IMR-90 (cell line): ENCODE data around the gene OTULINL. TPM values are rescaled to one million over a fixed set of nuclear protein-coding genes. Genes with fewer than 3 reads are reported as not detected.

ENCODE experiments used
- ATAC-seq: fragments of 200-7000 bp; cut with Tn5 transposase; 2 replicates; pipeline ENCODE4 v1.9.1; 2020; ENCODE audit warnings: low read depth, mild to moderate bottlenecking, moderate library complexity
- BruUV-seq: library from RNA; stranded (reverse); fragments of 400-500 nt; replicated peaks from 2 replicates; lab custom pipeline; 2021; lab: Mats Ljungman, UMichigan
- CTCF ChIA-PET: fragments of 300-600 bp; formaldehyde crosslinking; extraction: SDS; loops from one replicate; lab custom pipeline; 2021; ENCODE audit warnings: antibody characterized with exemption; lab: Yijun Ruan, JAX
- POLR2A ChIA-PET: fragments of 300-600 bp; sonication (Branson Sonifier 250); formaldehyde crosslinking; loops from one replicate; lab custom pipeline; 2022; ENCODE audit warnings: antibody characterized with exemption; ENCODE audit not compliant: unreplicated experiment; lab: Charles Lee
- DNase-seq: peaks from one replicate; pipeline ENCODE4 v3.0.0; 2013
- H2AFZ ChIP-seq: replicated peaks from 2 replicates; pipeline ENCODE3; 2013; ENCODE audit warnings: low read length, mild to moderate bottlenecking; ENCODE audit not compliant: poor library complexity
- H2AK5ac ChIP-seq: 2 replicates; pipeline ENCODE4 v1.6.1; 2013; ENCODE audit warnings: low read depth, low read length, inconsistent platforms
- H2AK9ac ChIP-seq: replicated peaks from 2 replicates; pipeline ENCODE3; 2013; ENCODE audit warnings: mild to moderate bottlenecking, low read depth, low read length, moderate library complexity; ENCODE audit not compliant: poor library complexity
- H2BK120ac ChIP-seq: 2 replicates; pipeline ENCODE4 v1.6.1; 2013; ENCODE audit warnings: low read depth, low read length, inconsistent platforms
- H2BK15ac ChIP-seq: 3 replicates; pipeline ENCODE4 v1.6.1; 2013; ENCODE audit warnings: low read depth, low read length, inconsistent platforms
- H2BK20ac ChIP-seq: 2 replicates; pipeline ENCODE4 v1.6.1; 2013; ENCODE audit warnings: low read depth, mild to moderate bottlenecking, inconsistent platforms, low read length, moderate library complexity
- H2BK5ac ChIP-seq: 2 replicates; pipeline ENCODE4 v1.6.1; 2013; ENCODE audit warnings: mild to moderate bottlenecking, low read depth, low read length, inconsistent platforms; ENCODE audit not compliant: poor library complexity, severe bottlenecking
- H3K14ac ChIP-seq: replicated peaks from 2 replicates; pipeline ENCODE4 v1.6.1; 2013; ENCODE audit warnings: low read depth, low read length, inconsistent platforms
- H3K18ac ChIP-seq: 2 replicates; pipeline ENCODE4 v1.6.1; 2013; ENCODE audit warnings: low read depth, low read length, control low read depth
- H3K23ac ChIP-seq: 2 replicates; pipeline ENCODE4 v1.6.1; 2013; ENCODE audit warnings: low read depth, low read length, inconsistent platforms
- H3K27ac ChIP-seq: 2 replicates; pipeline ENCODE4 v1.5.1; 2013; ENCODE audit warnings: mild to moderate bottlenecking, control low read depth, low read length; ENCODE audit not compliant: insufficient read depth
- H3K27me3 ChIP-seq: 2 replicates; pipeline ENCODE4 v1.6.1; 2013; ENCODE audit warnings: low read length; ENCODE audit not compliant: control insufficient read depth, insufficient read depth
- H3K36me3 ChIP-seq: 2 replicates; pipeline ENCODE4 v1.6.1; 2013; ENCODE audit warnings: low read length, mixed read lengths; ENCODE audit not compliant: control insufficient read depth, insufficient read depth
- H3K4ac ChIP-seq: 2 replicates; pipeline ENCODE4 v1.6.1; 2013; ENCODE audit warnings: low read depth, low read length, inconsistent platforms
- H3K4me1 ChIP-seq: 2 replicates; pipeline ENCODE4 v1.6.1; 2013; ENCODE audit warnings: low read length, mixed read lengths; ENCODE audit not compliant: control insufficient read depth, insufficient read depth
- H3K4me2 ChIP-seq: 2 replicates; pipeline ENCODE4 v1.6.1; 2013; ENCODE audit warnings: low read depth, mild to moderate bottlenecking, control low read depth, low read length, moderate library complexity
- H3K4me3 ChIP-seq: 2 replicates; pipeline ENCODE4 v1.5.1; 2013; ENCODE audit warnings: low read depth, mild to moderate bottlenecking, control low read depth, low read length, moderate library complexity; ENCODE audit not compliant: insufficient read depth
- H3K56ac ChIP-seq: 2 replicates; pipeline ENCODE4 v1.6.1; 2013; ENCODE audit warnings: low read length, inconsistent platforms; ENCODE audit not compliant: insufficient read depth; ENCODE audit errors: extremely low read depth
- H3K79me1 ChIP-seq, 2 experiments: 2 replicates each; pipeline ENCODE4 v1.6.1; 2013; ENCODE audit warnings: low read length in 2 of 2, inconsistent platforms in 1 of 2, low read depth in 1 of 2
- H3K9ac ChIP-seq: 2 replicates; pipeline ENCODE4 v1.6.1; 2013; ENCODE audit warnings: low read depth, low read length, control low read depth
- H3K9me1 ChIP-seq: 2 replicates; pipeline ENCODE4 v1.6.1; 2013; ENCODE audit warnings: low read length, inconsistent platforms; ENCODE audit not compliant: insufficient read depth
- H3K9me3 ChIP-seq: 2 replicates; pipeline ENCODE4 v1.6.1; 2013; ENCODE audit warnings: low read length; ENCODE audit not compliant: control insufficient read depth, insufficient read depth
- H4K20me1 ChIP-seq: 2 replicates; pipeline ENCODE4 v1.6.1; 2013; ENCODE audit warnings: low read length, inconsistent platforms; ENCODE audit not compliant: insufficient read depth
- H4K5ac ChIP-seq: 2 replicates; pipeline ENCODE4 v1.6.1; 2013; ENCODE audit warnings: mild to moderate bottlenecking, low read depth, low read length, control low read depth
- H4K8ac ChIP-seq, 2 experiments: 2 replicates each; pipeline ENCODE4 v1.6.1; 2013; ENCODE audit warnings: low read depth in 2 of 2, low read length in 2 of 2, control low read depth in 1 of 2, inconsistent platforms in 1 of 2
- H4K91ac ChIP-seq: 2 replicates; pipeline ENCODE4 v1.6.1; 2013; ENCODE audit warnings: low read depth, low read length, inconsistent platforms; ENCODE audit not compliant: insufficient read depth
- BHLHE40 ChIP-seq: fragments of 150-350 bp; IDR thresholded peaks from 2 replicates; pipeline ENCODE4 v1.6.1; 2016; ENCODE audit warnings: mild to moderate bottlenecking, low read depth, low read length
- CEBPB ChIP-seq: IDR thresholded peaks from 2 replicates; pipeline ENCODE4 v1.6.1; 2012; ENCODE audit warnings: low read depth, low read length, improper control_type of control experiment
- CHD1 ChIP-seq: IDR thresholded peaks from 2 replicates; pipeline ENCODE4 v1.6.1; 2012; ENCODE audit warnings: low read depth, low read length, improper control_type of control experiment
- CTCF ChIP-seq: conservative IDR thresholded peaks from 2 replicates; pipeline ENCODE4 v1.5.1; 2012; ENCODE audit warnings: mild to moderate bottlenecking, low read depth, low read length, improper control_type of control experiment
- MAFK ChIP-seq: IDR thresholded peaks from 2 replicates; pipeline ENCODE4 v1.6.1; 2012; ENCODE audit warnings: low read depth, low read length, improper control_type of control experiment
- MXI1 ChIP-seq: IDR thresholded peaks from 2 replicates; pipeline ENCODE4 v1.6.1; 2012; ENCODE audit warnings: low read depth, mild to moderate bottlenecking, low read length, moderate library complexity, borderline replicate concordance
- RAD21 ChIP-seq: IDR thresholded peaks from 2 replicates; pipeline ENCODE4 v1.6.1; 2012; ENCODE audit warnings: low read length, improper control_type of control experiment
- RCOR1 ChIP-seq: IDR thresholded peaks from 2 replicates; pipeline ENCODE4 v1.6.1; 2012; ENCODE audit warnings: mild to moderate bottlenecking, low read length, improper control_type of control experiment; ENCODE audit not compliant: insufficient replicate concordance
- RFX5 ChIP-seq: IDR thresholded peaks from 2 replicates; pipeline ENCODE4 v1.8.0; 2012; ENCODE audit warnings: low read depth, mild to moderate bottlenecking, low read length, moderate library complexity
- SMC3 ChIP-seq: fragments of 150-350 bp; IDR thresholded peaks from 2 replicates; pipeline ENCODE4 v1.6.1; 2016; ENCODE audit warnings: low read depth, mild to moderate bottlenecking, antibody characterized with exemption, low read length, moderate library complexity
- USF2 ChIP-seq: fragments of 150-350 bp; IDR thresholded peaks from 2 replicates; pipeline ENCODE4 v1.6.1; 2017; ENCODE audit warnings: mild to moderate bottlenecking, antibody characterized with exemption, low read length, low read depth
- WGBS, 2 experiments: methylation state at CpG; one replicate each; pipeline versions ENCODE4 v1.1.5 to v1.1.7; 2013; ENCODE audit warnings: missing lambda C conversion rate in 2 of 2; ENCODE audit not compliant: insufficient read length in 1 of 2; ENCODE audit errors: extremely low coverage in 2 of 2; 5-methylcytosine and 5-hydroxymethylcytosine counted together
- dilution Hi-C: fragments of 300-500 bp; cut with HindIII; formaldehyde crosslinking; loops from one replicate; pipeline ENCODE4 v1.14.3; 2018; ENCODE audit warnings: low sequenced_read_pairs; ENCODE audit not compliant: unreplicated experiment
- in situ Hi-C: fragments of 300-500 bp; cut with MboI; formaldehyde crosslinking; loops from 3 replicates; pipeline ENCODE4 v1.14.3; 2019; ENCODE audit warnings: low sequenced_read_pairs, inconsistent platforms, mixed read lengths
- intact Hi-C: fragments of 100-400 bp; cut with micrococcal nuclease; formaldehyde crosslinking; loops from 2 replicates; pipeline ENCODE4 v1.10.0; 2022
- polyA plus RNA-seq, 3 experiments: library from polyadenylated mRNA; depleted of rRNA; stranded (reverse); fragments of >200 nt; gene quantifications; 2 replicates each; pipeline ENCODE4 v1.2.3, GENCODE V29; 2012; ENCODE audit warnings: low replicate concordance in 1 of 3
- total RNA-seq: library from RNA; depleted of rRNA; stranded (reverse); fragments of >200 nt; gene quantifications from 2 replicates; pipeline ENCODE4 v1.2.3, GENCODE V29; 2012
- TF ChIP-seq, protein P1 (sequence below): fragments of 150-350 bp; IDR thresholded peaks from 2 replicates; pipeline ENCODE4 v1.6.1; 2016; ENCODE audit warnings: low read depth, mild to moderate bottlenecking, low read length, moderate library complexity, borderline replicate concordance

Gene OTULINL
- total and polyA plus RNA-seq, 2 of the 4 experiments (the other 2 are of a cell fraction), result 0.09 to 0.18 TPM

DNA sequence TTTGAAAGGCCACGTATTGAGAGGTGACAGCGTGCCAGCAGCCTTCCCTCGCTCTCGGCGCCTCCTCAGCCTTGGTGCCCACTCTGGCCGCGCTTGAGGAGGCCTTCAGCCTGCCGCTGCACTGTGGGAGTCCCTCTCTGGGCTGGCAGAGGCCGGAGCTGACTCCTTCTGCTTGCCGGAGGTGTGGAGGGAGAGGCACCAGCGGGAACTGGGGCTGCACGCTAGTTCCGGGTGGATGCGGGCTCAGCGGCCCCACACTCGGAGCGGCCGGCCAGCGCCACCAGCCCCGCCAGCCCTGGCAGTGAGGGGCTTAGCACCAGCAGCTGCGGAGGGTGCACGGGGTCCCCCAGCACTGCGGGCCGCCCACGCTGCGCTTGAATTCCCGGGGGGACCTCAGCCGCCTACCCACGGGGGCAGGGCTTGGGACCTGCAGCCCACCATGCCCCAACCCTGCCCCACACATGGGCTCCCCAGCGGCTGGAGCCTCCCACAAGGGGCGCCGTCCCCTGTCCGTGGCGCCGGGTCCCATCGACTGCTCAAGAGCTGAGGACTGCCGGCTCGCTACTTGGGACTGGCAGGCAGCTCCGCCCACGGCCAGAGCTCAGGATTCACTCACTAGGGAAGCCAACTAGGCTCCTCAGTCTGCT is 4.4 kb upstream of the OTULINL start:
- no peaks in the 10 kb centered on the region for H3K4me1 ChIP-seq
- BruUV-seq, result no TSS peak
- no peak overlapping the region for H3K4ac ChIP-seq
- no peaks in the 10 kb centered on the region for H3K9me1 ChIP-seq
- H3K27me3 ChIP-seq, result peaks cover 44% of the 10 kb centered on the region
- H3K27ac ChIP-seq, result no peak overlapping the region
- no CpG with 5 or more reads among the region's 40 CpGs for WGBS, 2 experiments
- no peak overlapping the region for H2AK9ac ChIP-seq
- ChIA-PET POLR2A (no interaction called here), CTCF (no interaction called here)
- no peak overlapping the region for H3K4me3 ChIP-seq
- H4K91ac ChIP-seq, result no peak overlapping the region
- no peak overlapping the region for H2AK5ac ChIP-seq
- H2BK15ac ChIP-seq, result no peak overlapping the region
- no peaks in the 10 kb centered on the region for H3K79me1 ChIP-seq
- H3K18ac ChIP-seq, result no peak overlapping the region
- H3K4me2 ChIP-seq, result no peak overlapping the region
- no peak overlapping the region for H3K14ac ChIP-seq
- H2AFZ ChIP-seq, result no peak overlapping the region
- no peak for TF ChIP-seq RCOR1
- no peak for TF ChIP-seq MAFK
- TF ChIP-seq MXI1, result no peak
- TF ChIP-seq CHD1, result no peak
- TF ChIP-seq RAD21, result no peak
- TF ChIP-seq, protein P1, sequence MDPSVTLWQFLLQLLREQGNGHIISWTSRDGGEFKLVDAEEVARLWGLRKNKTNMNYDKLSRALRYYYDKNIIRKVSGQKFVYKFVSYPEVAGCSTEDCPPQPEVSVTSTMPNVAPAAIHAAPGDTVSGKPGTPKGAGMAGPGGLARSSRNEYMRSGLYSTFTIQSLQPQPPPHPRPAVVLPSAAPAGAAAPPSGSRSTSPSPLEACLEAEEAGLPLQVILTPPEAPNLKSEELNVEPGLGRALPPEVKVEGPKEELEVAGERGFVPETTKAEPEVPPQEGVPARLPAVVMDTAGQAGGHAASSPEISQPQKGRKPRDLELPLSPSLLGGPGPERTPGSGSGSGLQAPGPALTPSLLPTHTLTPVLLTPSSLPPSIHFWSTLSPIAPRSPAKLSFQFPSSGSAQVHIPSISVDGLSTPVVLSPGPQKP, result no peak
- TF ChIP-seq CTCF, result no peak
- TF ChIP-seq SMC3, result no peak
- no peak for TF ChIP-seq BHLHE40
- no peak for TF ChIP-seq CEBPB
- TF ChIP-seq RFX5, result no peak
- TF ChIP-seq USF2, result no peak
- no peaks in the 10 kb centered on the region for H4K20me1 ChIP-seq
- H3K9ac ChIP-seq, result no peak overlapping the region
- ATAC-seq, result no peak
- no peak overlapping the region for H2BK20ac ChIP-seq
- peaks cover 5% of the 10 kb centered on the region for H3K9me3 ChIP-seq
- no peak overlapping the region for H2BK5ac ChIP-seq
- in situ Hi-C loops, result no loop called here
- dilution Hi-C loops, result no loop called here
- H4K5ac ChIP-seq, result no peak overlapping the region
- H2BK120ac ChIP-seq, result no peak overlapping the region
- no peaks in the 10 kb centered on the region for H3K36me3 ChIP-seq
- no peak overlapping the region for H3K23ac ChIP-seq
- H3K56ac ChIP-seq, result no peak overlapping the region
- intact Hi-C loops, result no loop called here
- H4K8ac ChIP-seq, result no peak overlapping the region
- no peak for DNase-seq
